ENCODE measurements around the gene PRKAR1A.
A peak's percentile ranks its signal among the peaks of the same experiment; 100 is the strongest.
"Not testable (repeated sequence)": the region's sequence is repeated elsewhere in the genome, so short reads cannot be mapped to it uniquely, and the experiment has no call there.

PRKAR1A gene

GRCh38 chr17:68512247-68512959, at the start of gene PRKAR1A:
PRKAR1A (plus strand) TSS chr17:68512430; CDS start chr17:68515400, 2,970 bp downstream.
- peak; percentile 97 for DNase-seq (ENCODE audit: low spot score)

GRCh38 chr17:68463211-68464019, 48.8 kb upstream of the PRKAR1A start:
- no peak for DNase-seq (ENCODE audit: low spot score)

GRCh38 chr17:68468334-68468733, 43.9 kb upstream of the PRKAR1A start:
- no peak for DNase-seq (ENCODE audit: low spot score)

GRCh38 chr17:68468788-68469187, 43.4 kb upstream of the PRKAR1A start:
- no peak for DNase-seq (ENCODE audit: low spot score)

- DNase-seq (ENCODE audit: low spot score) = no peak
These were observed 41.3 kb upstream of the PRKAR1A start for GRCh38 chr17:68470961-68471360.

GRCh38 chr17:68480885-68481284, 31.3 kb upstream of the PRKAR1A start:
- no peak for DNase-seq (ENCODE audit: low spot score)

GRCh38 chr17:68482576-68483041, 29.6 kb upstream of the PRKAR1A start:
- DNase-seq (ENCODE audit: low spot score) = no peak

GRCh38 chr17:68484458-68484857, 27.8 kb upstream of the PRKAR1A start:
- no peak for DNase-seq (ENCODE audit: low spot score)

GRCh38 chr17:68489919-68490318, 22.3 kb upstream of the PRKAR1A start:
- no peak for DNase-seq (ENCODE audit: low spot score)

GRCh38 chr17:68491381-68492231, 20.6 kb upstream of the PRKAR1A start:
- peak; percentile 45 for DNase-seq (ENCODE audit: low spot score)

GRCh38 chr17:68492394-68493054, 19.7 kb upstream of the PRKAR1A start:
- not testable (repeated sequence) for DNase-seq (ENCODE audit: low spot score)

GRCh38 chr17:68495081-68495480, 17.1 kb upstream of the PRKAR1A start:
- no peak for DNase-seq (ENCODE audit: low spot score)

GRCh38 chr17:68497885-68498319, 14.3 kb upstream of the PRKAR1A start:
- DNase-seq (ENCODE audit: low spot score) = no peak

- DNase-seq (ENCODE audit: low spot score) = no peak
These were observed 13.5 kb upstream of the PRKAR1A start for GRCh38 chr17:68498479-68499326.

- no peak for DNase-seq (ENCODE audit: low spot score)
These were observed 12.6 kb upstream of the PRKAR1A start for GRCh38 chr17:68499587-68499986.

- DNase-seq (ENCODE audit: low spot score) = no peak
These were observed 11.2 kb upstream of the PRKAR1A start for GRCh38 chr17:68501074-68501473.

GRCh38 chr17:68505951-68506350, 6.3 kb upstream of the PRKAR1A start:
- DNase-seq (ENCODE audit: low spot score) = no peak

- no peak for DNase-seq (ENCODE audit: low spot score)
These were observed 4.7 kb upstream of the PRKAR1A start for GRCh38 chr17:68507576-68507975.

GRCh38 chr17:68509141-68510057, 2.8 kb upstream of the PRKAR1A start:
- no peak for DNase-seq (ENCODE audit: low spot score)

- peak; percentile 63 for DNase-seq (ENCODE audit: low spot score)
These were observed 968 bp upstream of the PRKAR1A start for GRCh38 chr17:68511254-68511670.
